ENCODE measurements around the gene TMEM202. TPM values are rescaled to one million over a fixed set of nuclear protein-coding genes. Genes with fewer than 3 reads are reported as not detected.

The TMEM202 gene
- total and polyA plus RNA-seq, 4 donors, result not detected

GRCh38 chr15:72368325-72368724 is 29.8 kb upstream of the TMEM202 start:
- WGBS, result 67% methylated on average over 2 of the region's 2 CpGs
- H3K9ac ChIP-seq (ENCODE audit: low read depth in 1 of 2, low read length in 2 of 2), result no peak overlapping the region
- peaks cover 2 to 6% (median 3%) of the 10 kb centered on the region in 4 donors for H3K36me3 ChIP-seq (ENCODE audit: control insufficient read depth in 4 of 4, insufficient read depth in 3 of 4, low read depth in 1 of 4, low read length in 3 of 4)
- no peaks in the 10 kb centered on the region for H3K27me3 ChIP-seq (ENCODE audit: control insufficient read depth in 4 of 4, insufficient read depth in 4 of 4, low read length in 3 of 4)
- peaks cover 0 to 7% (median 4%) of the 10 kb centered on the region in 4 donors for H3K4me1 ChIP-seq (ENCODE audit: control insufficient read depth in 4 of 4, insufficient read depth in 4 of 4, low read length in 3 of 4)
- no peaks in the 10 kb centered on the region for H3K9me3 ChIP-seq (ENCODE audit: control insufficient read depth in 4 of 4, low read length in 3 of 4)
- no peak overlapping the region for H3K4me3 ChIP-seq (ENCODE audit: low read depth in 1 of 3, low read length in 3 of 3)
- TF ChIP-seq ZBTB33 (IDR thresholded peaks at IDR 0.05) (no peak), ATF3 (IDR thresholded peaks at IDR 0.05) (no peak), GABPA (IDR thresholded peaks at IDR 0.05 in 1 of 2, conservative IDR thresholded peaks at IDR 0.05 in 1 of 2) (no peak), FOXA2 (IDR thresholded peaks at IDR 0.05) (no peak), SP1 (IDR thresholded peaks at IDR 0.05) (no peak)
- DNase-seq (ENCODE audit: low spot score), result no peak
- no peak overlapping the region for H3K27ac ChIP-seq (ENCODE audit: low read depth in 1 of 2, low read length in 2 of 2)

- Histone ChIP-seq H3K4me3 (ENCODE audit: low read depth in 1 of 3, low read length in 3 of 3) (no peak overlapping the region), H3K36me3 (ENCODE audit: control insufficient read depth in 4 of 4, insufficient read depth in 3 of 4, low read depth in 1 of 4, low read length in 3 of 4) (peaks cover 2 to 6% (median 3%) of the 10 kb centered on the region in 4 donors), H3K27me3 (ENCODE audit: control insufficient read depth in 4 of 4, insufficient read depth in 4 of 4, low read length in 3 of 4) (no peaks in the 10 kb centered on the region), H3K9me3 (ENCODE audit: control insufficient read depth in 4 of 4, low read length in 3 of 4) (no peaks in the 10 kb centered on the region), H3K4me1 (ENCODE audit: control insufficient read depth in 4 of 4, insufficient read depth in 4 of 4, low read length in 3 of 4) (peaks cover under 1 to 10% (median 6%) of the 10 kb centered on the region in 4 donors), H3K9ac (ENCODE audit: low read depth in 1 of 2, low read length in 2 of 2) (no peak overlapping the region), H3K27ac (ENCODE audit: low read depth in 1 of 2, low read length in 2 of 2) (no peak overlapping the region)
- 78% methylated on average over 2 of the region's 2 CpGs for WGBS
- no peak for TF ChIP-seq NR2F2 (IDR thresholded peaks at IDR 0.05)
- no peak for TF ChIP-seq YY1 (IDR thresholded peaks at IDR 0.05)
- TF ChIP-seq EGR1 (IDR thresholded peaks at IDR 0.05; ENCODE audit: low read depth in 2 of 2), result no peak
- no peak for TF ChIP-seq SP1 (IDR thresholded peaks at IDR 0.05)
- TF ChIP-seq FOXA2 (IDR thresholded peaks at IDR 0.05), result no peak
- TF ChIP-seq TAF1 (conservative IDR thresholded peaks at IDR 0.05), result no peak
- TF ChIP-seq JUND (IDR thresholded peaks at IDR 0.05), result no peak
- TF ChIP-seq RXRA (IDR thresholded peaks at IDR 0.05), result no peak
- TF ChIP-seq ZBTB33 (IDR thresholded peaks at IDR 0.05), result no peak
- no peak for TF ChIP-seq RAD21 (IDR thresholded peaks at IDR 0.05)
- no peak for TF ChIP-seq HNF4G (IDR thresholded peaks at IDR 0.05)
- TF ChIP-seq GABPA (IDR thresholded peaks at IDR 0.05 in 1 of 2, conservative IDR thresholded peaks at IDR 0.05 in 1 of 2), result no peak
- DNase-seq (ENCODE audit: low spot score), result no peak
Measured at GRCh38 chr15:72368899-72369298, 29.2 kb upstream of the TMEM202 start.

- H3K27me3 ChIP-seq (ENCODE audit: control insufficient read depth in 4 of 4, insufficient read depth in 4 of 4, low read length in 3 of 4), result no peaks in the 10 kb centered on the region
- H3K36me3 ChIP-seq (ENCODE audit: control insufficient read depth in 4 of 4, insufficient read depth in 3 of 4, low read depth in 1 of 4, low read length in 3 of 4), result peaks cover 2 to 6% (median 3%) of the 10 kb centered on the region in 4 donors
- H3K9me3 ChIP-seq (ENCODE audit: control insufficient read depth in 4 of 4, low read length in 3 of 4), result no peaks in the 10 kb centered on the region
- H3K4me3 ChIP-seq (ENCODE audit: low read depth in 1 of 3, low read length in 3 of 3), result no peak overlapping the region
- H3K27ac ChIP-seq (ENCODE audit: low read depth in 1 of 2, low read length in 2 of 2), result no peak overlapping the region
- no peak overlapping the region for H3K9ac ChIP-seq (ENCODE audit: low read depth in 1 of 2, low read length in 2 of 2)
- 82% methylated on average over 1 of the region's 1 CpG for WGBS
- H3K4me1 ChIP-seq (ENCODE audit: control insufficient read depth in 4 of 4, insufficient read depth in 4 of 4, low read length in 3 of 4), result peaks cover 2 to 19% (median 15%) of the 10 kb centered on the region in 4 donors
- no peak for DNase-seq (ENCODE audit: low spot score)
- TF ChIP-seq ATF3 (IDR thresholded peaks at IDR 0.05), result no peak
- no peak for TF ChIP-seq TAF1 (conservative IDR thresholded peaks at IDR 0.05)
- TF ChIP-seq RAD21 (IDR thresholded peaks at IDR 0.05), result no peak
- no peak for TF ChIP-seq GABPA (IDR thresholded peaks at IDR 0.05 in 1 of 2, conservative IDR thresholded peaks at IDR 0.05 in 1 of 2)
- TF ChIP-seq HNF4G (IDR thresholded peaks at IDR 0.05), result no peak
- no peak for TF ChIP-seq RXRA (IDR thresholded peaks at IDR 0.05)
- no peak for TF ChIP-seq NR2F2 (IDR thresholded peaks at IDR 0.05)
- TF ChIP-seq YY1 (IDR thresholded peaks at IDR 0.05), result no peak
- TF ChIP-seq REST (IDR thresholded peaks at IDR 0.05), result no peak
- no peak for TF ChIP-seq HNF4A (conservative IDR thresholded peaks at IDR 0.05)
- TF ChIP-seq MAX (IDR thresholded peaks at IDR 0.05), result no peak
- TF ChIP-seq FOXA1 (IDR thresholded peaks at IDR 0.05), result no peak
- no peak for TF ChIP-seq ZBTB33 (IDR thresholded peaks at IDR 0.05)
Measured at GRCh38 chr15:72369964-72370363, 28.1 kb upstream of the TMEM202 start.
